CD4-positive, alpha-beta T cell treated with Interferon gamma for 1 hour (primary cell): ENCODE measurements around the gene EME2.

Experiments
- DNase-seq: peaks from one replicate; pipeline ENCODE4 v3.0.0-alpha.2; 2020

Gene EME2

GRCh38 chr16:1745900-1746692 is 26.5 kb upstream of the EME2 start:
- no peak for DNase-seq

- DNase-seq: no peak
Observed at GRCh38 chr16:1746693-1747195, 25.9 kb upstream of the EME2 start.

GRCh38 chr16:1747934-1748333 is 24.7 kb upstream of the EME2 start:
- no peak for DNase-seq

DNA sequence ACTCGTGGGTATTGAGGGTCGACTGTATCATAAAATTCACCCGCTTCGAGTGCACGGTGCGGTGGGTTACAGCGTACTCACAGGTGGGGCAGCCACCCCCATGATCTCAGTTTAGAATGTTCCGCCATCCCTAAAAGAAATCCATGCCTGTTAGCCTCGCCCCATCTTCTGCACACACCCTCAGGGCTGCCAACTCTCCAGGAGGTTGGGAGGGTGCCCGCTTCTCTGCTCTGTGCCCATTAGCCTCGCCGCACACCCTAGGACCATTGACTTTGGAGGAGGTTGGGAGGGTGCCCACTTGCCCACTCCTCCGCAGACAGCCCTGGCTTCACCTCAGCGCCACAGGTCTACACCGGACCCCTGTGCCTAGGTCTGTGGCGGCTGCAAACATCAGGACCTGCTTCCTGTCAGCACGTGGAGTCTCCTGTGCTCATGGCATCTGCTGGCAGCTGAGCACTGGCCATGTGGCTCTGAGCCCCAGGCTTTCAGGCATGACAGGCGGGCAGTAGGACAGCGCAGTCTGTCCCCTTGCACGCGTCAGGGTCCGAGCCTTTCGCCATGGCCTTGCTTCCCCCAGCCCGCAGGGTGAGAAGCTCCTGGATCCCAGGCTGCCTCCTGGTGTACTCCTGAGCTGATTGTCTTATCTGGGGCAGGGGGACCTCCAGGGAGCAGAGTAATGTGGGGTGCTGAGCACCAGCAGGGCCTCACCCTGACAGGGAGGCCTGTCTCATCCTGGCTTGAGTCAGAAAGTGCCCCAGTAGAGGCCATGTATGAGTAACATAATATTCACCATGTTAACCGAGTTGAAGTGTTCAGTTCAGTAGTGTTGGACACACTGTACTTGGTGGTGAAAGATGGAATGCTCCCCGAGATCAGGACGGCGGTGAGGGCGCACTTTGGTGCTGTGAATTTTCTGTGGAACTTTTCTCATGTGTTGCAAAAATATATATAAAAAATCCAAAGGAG is 23.2 kb upstream of the EME2 start:
- no peak for DNase-seq

DNA sequence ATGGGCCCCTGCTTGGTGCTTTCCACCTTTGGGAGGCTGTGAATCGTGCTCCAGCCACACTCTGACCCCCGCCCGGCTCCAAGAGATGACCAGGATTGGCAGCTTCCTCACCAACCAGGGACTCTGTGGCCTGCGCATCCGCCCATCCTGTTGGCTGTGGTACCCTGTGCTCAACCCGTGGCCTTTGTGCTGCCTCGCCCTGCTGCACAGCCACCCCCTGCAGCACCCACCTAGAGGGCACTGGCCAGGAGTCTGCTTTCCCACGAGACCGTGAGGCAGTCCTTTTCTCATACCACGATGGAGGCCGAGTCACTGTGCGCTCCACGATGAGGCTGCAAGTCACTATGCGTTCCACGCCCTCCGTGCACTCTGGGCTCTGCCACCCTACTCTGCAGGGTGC is 20.7 kb upstream of the EME2 start:
- DNase-seq: no peak

- DNase-seq: no peak
Observed at GRCh38 chr16:1752853-1753252, 19.8 kb upstream of the EME2 start.

DNA sequence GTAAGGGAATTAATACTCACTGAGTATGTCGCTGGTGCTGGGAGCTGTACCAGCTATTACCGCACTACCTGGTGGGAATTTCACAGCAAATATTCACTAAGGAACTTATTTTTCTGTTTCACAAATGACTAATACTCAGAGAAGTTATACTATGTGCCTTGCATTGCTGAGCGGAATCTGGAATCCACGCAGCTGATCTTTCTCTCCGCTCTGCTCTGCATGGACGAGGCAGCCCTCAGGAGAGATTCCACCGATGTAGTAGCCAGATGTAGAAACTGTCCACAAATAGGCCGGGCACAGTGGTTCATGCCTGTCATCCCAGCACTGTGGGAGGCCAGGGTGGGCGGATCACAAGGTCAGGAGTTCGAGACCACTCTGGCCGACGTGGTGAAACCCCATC is 18.4 kb upstream of the EME2 start:
- no peak for DNase-seq

DNA sequence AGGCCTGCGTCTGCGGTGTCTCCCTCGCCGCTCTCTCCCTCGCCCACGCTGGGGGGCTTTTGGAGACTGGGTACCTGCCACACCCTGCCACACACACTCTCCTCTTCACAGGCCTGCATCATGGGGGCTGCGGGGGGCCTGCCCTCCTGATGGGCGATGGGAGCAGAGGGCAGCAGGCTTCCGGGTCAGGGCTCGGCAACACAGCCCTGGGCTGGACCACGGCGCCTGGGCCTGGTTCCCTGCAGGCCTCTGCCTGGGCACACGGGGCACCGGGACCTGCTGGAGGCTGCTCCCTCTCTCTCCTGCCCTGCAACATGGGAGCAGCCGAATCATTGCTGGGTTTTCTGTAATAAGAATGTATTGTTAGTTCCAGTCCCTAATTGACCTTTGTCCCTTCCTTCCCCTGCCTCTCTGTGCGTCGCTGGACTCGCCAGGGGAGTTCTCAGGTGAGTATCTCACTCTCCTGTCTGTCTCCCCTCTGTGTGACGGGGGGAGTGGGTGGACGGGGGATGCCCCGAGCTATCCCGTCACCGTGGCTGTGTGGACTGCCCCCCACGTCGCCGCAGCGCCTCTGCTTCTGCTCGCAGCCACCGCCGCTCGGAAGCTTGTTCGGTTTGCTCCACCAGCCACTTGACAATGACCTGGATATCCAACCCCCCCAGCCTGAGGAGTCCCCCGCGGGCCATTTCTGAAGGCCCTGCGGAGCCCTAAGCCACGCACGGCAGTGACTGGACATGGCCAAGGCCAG is 14.7 kb upstream of the EME2 start:
- DNase-seq: no peak

GRCh38 chr16:1758923-1759322 is 13.7 kb upstream of the EME2 start:
- DNase-seq: no peak

DNA sequence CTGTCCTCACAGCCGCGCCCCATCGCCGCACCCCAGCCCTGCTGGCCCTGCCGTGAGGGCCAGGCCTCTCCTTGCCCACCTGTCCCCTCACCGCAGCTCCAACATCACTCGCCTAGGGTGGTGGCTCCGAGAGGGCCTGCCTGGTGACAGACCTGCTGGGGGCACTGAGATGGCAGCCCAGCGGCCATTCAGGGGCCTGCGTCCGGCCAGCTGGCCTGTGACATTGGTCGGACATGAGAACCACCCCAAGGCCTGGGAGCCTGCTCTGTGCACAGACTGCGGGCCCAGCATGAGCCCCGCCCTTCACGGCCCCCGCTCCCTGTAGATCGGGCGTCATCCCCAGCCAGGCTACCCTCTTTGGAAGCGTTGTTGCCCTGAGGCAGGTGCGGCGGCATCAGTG is 13.1 kb upstream of the EME2 start:
- DNase-seq: no peak

DNA sequence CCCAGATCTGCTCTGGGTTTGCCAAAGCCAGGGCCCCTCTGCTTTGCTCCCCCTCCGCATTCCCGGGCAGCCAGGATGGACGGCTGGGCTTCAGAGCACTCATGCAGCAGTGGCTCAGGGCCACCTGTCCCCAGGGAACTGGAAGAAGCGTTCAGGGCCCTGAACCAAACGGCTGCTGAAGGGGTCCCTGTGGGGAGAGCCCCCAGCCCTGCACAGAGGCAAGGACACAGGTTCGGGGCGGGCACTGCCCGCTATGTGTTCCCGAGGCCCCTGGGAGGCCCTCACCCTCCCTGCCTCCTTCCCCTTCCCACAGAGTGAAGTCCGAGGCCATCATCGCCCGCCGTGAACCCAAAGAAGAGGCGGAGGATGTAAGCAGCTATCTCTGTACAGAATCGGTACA is 11.7 kb upstream of the EME2 start:
- no peak for DNase-seq

DNA sequence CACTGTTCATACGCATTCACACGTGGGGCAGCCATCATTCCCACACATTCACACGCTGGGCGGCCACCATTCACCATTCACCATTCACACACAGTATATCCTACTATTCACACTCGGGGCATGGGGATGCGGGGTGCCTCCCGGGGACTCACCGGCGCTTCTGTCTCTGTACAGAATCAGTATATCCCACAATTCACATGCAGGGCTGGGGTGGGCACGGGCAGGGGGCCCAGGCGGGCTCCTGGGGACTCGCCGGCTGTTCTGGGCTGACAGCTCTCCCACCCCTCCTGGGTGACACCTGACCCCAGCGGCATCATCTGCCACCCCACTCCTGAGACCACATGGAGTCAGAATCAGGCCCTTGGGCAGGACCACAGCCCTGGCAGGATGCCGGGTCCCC is 10.9 kb upstream of the EME2 start:
- no peak for DNase-seq

DNA sequence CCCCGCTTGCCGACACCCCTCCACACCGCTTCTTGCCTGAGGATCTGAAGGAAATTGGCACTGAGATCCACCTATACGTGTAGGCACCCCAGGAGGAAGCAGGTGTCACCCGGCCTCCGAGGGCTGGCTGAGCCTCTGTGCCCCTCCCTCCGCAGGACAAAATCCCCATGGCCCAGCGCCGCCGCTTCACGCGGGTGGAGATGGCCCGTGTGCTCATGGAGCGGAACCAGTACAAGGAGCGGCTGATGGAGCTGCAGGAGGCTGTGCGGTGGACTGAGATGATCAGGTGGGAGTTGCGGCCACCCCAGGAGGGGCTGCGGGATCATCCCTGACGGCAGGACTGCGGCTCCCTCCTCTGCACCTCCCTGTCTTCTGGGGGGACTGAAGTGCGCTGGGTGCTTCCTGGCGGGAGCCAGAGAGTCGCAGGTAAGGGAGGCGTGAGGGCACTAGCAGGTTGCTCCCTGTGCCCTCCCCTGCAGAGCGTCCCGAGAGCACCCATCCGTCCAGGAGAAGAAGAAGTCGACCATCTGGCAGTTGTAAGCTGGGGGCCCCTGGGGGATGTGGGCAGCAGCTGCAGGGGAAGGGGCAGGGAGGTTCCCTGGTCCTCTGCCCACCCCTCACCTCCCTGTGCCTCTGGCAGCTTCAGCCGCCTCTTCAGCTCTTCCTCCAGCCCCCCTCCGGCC is 10.3 kb upstream of the EME2 start:
- DNase-seq: no peak

DNA sequence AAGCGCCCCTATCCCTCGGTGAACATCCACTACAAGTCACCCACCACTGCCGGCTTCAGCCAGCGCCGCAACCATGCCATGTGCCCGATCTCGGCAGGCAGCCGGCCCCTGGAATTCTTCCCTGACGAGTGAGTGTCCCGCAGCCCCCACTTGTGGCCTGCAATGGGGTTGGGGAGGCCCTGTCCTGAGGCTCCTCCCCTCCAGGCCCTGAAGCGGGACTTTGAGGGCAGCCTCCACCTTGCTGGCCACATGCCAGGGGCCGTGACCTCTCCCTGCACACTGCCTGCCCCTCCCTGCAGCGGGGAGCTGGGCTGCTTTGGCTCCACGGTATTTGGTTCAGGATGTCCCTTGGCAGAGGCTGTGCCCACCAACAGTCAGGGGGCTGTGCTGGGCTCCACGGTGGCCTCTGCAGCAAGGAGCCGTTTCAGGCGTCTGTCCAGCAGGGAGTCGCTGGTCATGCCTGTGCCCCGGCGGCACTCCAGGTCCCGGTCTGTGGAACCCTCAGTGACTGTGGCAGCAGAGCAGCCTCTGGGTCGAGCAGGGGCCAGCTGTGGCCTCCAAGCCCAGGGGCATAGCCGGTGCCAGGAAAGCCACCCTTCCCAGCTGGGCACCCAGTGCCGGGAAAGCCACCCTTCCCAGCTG is 9.6 kb upstream of the EME2 start:
- no peak for DNase-seq

- no peak for DNase-seq
Observed at GRCh38 chr16:1763521-1764511, 8.8 kb upstream of the EME2 start.

- no peak for DNase-seq
Observed at GRCh38 chr16:1764971-1765370, 7.6 kb upstream of the EME2 start.

- DNase-seq: no peak
Observed at GRCh38 chr16:1765826-1766225, 6.8 kb upstream of the EME2 start.

DNA sequence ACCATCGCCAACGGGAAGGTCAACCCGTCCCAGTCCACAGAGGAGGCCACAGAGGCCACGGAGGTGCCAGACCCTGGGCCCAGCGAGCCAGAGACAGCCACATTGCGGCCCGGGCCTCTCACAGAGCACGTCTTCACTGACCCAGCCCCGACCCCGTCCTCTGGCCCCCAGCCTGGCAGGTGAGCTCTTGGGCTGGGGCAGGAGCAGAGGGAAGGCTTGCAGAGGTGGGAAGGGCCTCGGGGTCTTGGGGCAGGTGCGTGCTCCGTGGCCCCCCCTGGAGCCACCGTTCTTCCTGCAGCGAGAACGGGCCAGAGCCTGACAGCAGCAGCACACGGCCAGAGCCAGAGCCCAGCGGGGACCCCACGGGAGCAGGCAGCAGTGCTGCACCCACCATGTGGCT is 6.4 kb upstream of the EME2 start:
- DNase-seq: no peak

GRCh38 chr16:1766701-1767100 is 5.9 kb upstream of the EME2 start:
- DNase-seq: no peak

DNA sequence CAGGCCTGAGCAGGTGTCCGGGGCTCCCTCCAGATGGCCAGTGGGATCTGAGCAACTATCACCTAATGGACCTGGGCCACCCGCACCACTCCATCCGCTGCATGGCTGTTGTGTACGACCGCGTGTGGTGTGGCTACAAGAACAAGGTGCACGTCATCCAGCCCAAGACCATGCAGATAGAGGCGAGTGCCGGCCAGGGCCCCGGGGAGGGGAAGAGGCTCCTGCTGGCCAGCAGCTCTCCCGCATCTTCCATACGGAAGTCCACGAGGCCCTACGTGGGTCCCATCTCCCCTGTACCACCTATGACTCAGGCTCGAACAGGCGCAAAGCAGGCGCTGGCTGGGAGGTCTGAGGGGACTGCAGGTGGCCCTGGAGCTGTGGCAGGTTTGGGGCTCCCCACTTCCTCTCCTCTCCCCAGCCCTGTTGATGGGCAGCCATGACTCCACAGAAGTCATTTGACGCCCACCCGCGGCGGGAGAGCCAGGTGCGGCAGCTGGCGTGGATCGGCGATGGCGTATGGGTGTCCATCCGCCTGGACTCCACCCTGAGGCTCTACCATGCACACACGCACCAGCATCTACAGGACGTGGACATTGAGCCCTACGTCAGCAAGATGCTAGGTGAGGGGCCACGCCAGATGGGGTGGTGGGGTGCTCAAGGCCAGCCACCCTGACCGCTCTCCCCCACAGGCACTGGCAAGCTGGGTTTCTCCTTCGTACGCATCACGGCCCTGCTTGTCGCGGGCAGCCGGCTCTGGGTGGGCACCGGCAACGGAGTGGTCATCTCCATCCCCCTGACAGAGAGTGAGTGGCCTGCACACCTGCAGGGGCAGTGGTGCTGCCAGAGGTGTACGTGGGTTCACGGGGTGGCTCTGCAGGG is 5.3 kb upstream of the EME2 start:
- DNase-seq: no peak
